Activated naive CD4-positive, alpha-beta T cell treated with Interleukin-2 at 50 U/mL for 16 hours (primary cell): ENCODE data around the gene ECE1.

ENCODE experiments used
- DNase-seq: peaks from one replicate; pipeline ENCODE4 v3.0.0-alpha.2; 2020

Gene ECE1

GRCh38 chr1:21325231-21325718, 35.0 kb upstream of the ECE1 start:
- DNase-seq = no peak

GRCh38 chr1:21324368-21325141, 34.3 kb upstream of the ECE1 start:
- peak; percentile 79 for DNase-seq

- no peak for DNase-seq
Measured at GRCh38 chr1:21323091-21323490, 32.8 kb upstream of the ECE1 start.

- DNase-seq = no peak
Measured at GRCh38 chr1:21322681-21323016, 32.4 kb upstream of the ECE1 start.

- DNase-seq = no peak
Measured at GRCh38 chr1:21321963-21322680, 31.9 kb upstream of the ECE1 start.

GRCh38 chr1:21320410-21321108, 30.3 kb upstream of the ECE1 start:
- no peak for DNase-seq

GRCh38 chr1:21319447-21320407, 29.5 kb upstream of the ECE1 start:
- DNase-seq = no peak

- DNase-seq = no peak
Measured at GRCh38 chr1:21318714-21319159, 28.5 kb upstream of the ECE1 start.

GRCh38 chr1:21318057-21318713, 27.9 kb upstream of the ECE1 start:
- no peak for DNase-seq

- no peak for DNase-seq
Measured at GRCh38 chr1:21317690-21318043, 27.4 kb upstream of the ECE1 start.

- no peak for DNase-seq
Measured at GRCh38 chr1:21317035-21317689, 26.9 kb upstream of the ECE1 start.

GRCh38 chr1:21314743-21315396, 24.6 kb upstream of the ECE1 start:
- DNase-seq = no peak

GRCh38 chr1:21313886-21314721, 23.8 kb upstream of the ECE1 start:
- DNase-seq = no peak

GRCh38 chr1:21313203-21313885, 23.1 kb upstream of the ECE1 start:
- no peak for DNase-seq

- no peak for DNase-seq
Measured at GRCh38 chr1:21312407-21312992, 22.2 kb upstream of the ECE1 start.

GRCh38 chr1:21311016-21311415, 20.8 kb upstream of the ECE1 start:
- DNase-seq = no peak

- no peak for DNase-seq
Measured at GRCh38 chr1:21308847-21309652, 18.8 kb upstream of the ECE1 start.

- DNase-seq = no peak
Measured at GRCh38 chr1:21308330-21308729, 18.1 kb upstream of the ECE1 start.
